ENCODE data around the gene TACC3.

The TACC3 gene

DNA sequence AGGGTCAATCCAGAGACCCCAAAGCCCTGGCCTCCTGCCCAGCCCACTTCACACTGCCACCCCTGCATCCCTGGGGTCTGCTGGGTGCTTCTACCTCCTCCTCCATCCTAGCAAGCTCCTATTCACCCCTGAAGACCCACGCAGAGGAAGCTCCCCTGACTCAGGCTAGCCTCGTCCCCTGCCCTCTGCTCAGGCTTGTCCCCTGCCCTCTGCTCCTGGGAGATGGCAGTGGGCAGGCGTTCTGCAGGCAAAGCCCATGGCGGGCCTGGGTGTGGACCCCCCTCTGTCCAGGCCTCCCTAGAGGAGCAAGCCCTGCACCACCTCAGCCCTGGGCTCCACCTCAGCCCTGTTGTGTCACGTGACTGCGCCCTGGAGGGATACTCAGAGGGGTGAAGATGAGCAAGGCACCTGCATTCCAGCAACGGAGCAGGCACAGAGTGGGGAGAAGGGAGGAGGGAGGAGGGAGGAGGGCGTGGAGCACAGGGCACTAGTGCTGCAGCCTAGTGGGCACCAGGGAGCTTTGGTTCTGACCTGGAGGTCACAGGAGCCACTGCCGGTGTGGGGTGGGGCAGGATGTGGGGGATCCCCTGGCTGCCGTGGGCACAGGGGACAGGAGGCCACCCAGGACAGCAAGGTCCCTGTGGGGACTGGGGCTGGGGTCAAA lies 44.2 kb downstream of the TACC3 start:
- TF ChIP-seq, protein P1, sequence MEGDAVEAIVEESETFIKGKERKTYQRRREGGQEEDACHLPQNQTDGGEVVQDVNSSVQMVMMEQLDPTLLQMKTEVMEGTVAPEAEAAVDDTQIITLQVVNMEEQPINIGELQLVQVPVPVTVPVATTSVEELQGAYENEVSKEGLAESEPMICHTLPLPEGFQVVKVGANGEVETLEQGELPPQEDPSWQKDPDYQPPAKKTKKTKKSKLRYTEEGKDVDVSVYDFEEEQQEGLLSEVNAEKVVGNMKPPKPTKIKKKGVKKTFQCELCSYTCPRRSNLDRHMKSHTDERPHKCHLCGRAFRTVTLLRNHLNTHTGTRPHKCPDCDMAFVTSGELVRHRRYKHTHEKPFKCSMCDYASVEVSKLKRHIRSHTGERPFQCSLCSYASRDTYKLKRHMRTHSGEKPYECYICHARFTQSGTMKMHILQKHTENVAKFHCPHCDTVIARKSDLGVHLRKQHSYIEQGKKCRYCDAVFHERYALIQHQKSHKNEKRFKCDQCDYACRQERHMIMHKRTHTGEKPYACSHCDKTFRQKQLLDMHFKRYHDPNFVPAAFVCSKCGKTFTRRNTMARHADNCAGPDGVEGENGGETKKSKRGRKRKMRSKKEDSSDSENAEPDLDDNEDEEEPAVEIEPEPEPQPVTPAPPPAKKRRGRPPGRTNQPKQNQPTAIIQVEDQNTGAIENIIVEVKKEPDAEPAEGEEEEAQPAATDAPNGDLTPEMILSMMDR (IDR thresholded peaks at IDR 0.05; ENCODE audit: low read length, missing control alignments): no peak
- no peak overlapping the region for H3K4me3 ChIP-seq (replicated peaks; ENCODE audit: low read depth, low read length)
- DNase-seq (ENCODE audit: low read depth): no peak

DNA sequence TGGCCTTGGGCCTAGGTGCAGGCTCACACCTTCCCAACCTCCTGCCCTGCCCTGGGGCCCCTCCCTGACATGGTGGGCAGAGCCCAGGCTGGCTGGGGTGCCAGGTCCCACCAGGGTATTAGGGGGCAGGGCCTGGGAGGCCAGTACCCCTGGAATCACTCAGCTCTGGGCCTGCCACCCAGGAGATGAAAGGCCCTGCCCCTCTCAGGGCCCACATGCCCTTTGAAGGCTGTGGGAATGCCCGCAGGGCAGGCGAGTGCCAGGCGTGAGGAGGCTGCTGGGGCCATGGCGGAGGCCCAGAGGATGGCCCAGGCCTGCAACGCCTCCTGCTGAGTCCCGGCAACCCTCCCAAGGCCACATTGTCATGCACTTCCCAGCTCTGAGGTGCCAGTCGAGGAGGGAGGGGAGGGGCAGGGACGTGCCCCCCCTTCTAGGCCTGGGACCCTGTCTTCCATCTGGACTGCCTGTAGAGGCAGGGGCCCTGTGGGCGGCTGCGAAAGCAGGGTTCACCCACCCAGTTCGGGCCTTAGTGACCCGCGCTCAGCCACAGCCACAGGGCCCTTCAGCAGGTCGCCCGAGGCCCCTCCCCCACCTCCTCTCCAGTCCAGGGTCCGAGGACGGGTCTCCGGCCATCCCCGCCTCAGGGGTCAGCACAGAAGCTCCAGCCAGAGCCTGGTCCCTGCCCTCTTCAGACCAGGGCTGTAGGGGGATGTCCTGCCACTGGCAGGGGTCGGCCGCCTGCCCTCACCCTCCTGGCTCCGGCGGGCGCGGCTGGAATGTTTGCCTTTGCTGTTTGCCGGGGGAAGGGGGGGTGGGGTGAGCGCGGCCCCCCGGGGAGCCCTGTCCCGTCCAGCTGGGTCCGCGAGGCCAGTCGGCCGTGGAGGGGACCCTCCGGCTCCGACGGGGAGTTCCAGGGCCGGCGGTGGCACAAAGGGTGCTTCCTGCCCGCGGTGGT lies 45.1 kb downstream of the TACC3 start:
- no peak overlapping the region for H3K4me3 ChIP-seq (replicated peaks; ENCODE audit: low read depth, low read length)
- TF ChIP-seq, protein P1 (IDR thresholded peaks at IDR 0.05; ENCODE audit: low read length, missing control alignments): no peak
- DNase-seq (ENCODE audit: low read depth): no peak

DNA sequence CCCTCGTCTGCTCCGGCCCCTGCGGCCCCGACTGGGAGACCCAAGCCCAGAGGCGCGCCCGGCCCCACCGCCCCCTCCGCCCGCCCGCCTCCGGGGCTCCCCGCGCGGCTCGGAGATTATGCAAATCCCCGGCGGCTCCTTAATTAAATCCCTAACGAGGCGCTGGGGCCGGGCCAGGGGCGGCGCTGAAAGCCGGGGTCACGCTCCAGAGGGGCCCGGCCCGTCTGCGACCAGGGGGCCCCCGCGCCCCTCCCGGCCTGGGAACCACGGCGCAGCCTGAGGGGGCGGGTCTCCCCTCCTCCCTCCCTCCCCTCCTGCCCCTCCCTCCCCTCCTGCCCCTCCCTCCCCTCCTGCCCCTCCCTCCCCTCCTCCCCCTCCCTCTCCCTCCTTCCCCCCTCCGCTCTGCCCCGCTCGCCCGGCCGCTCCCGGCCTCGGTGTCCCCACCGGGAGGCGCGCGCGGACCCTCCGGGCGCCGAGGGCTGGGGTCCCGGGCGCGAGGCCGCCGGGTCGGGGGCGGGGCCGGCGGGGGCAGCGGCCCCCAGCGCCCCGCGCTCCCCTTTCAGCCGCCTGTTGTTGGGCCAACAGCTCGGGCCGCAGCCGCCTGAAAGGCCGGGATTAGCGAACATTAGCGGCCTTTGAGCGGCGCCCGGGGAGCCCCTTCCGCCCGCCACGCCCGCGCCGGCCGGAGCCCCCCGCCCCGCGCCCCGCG lies 45.9 kb downstream of the TACC3 start:
- DNase-seq (ENCODE audit: low read depth): peak; percentile 15
- peak overlapping the region; percentile 29 for H3K4me3 ChIP-seq (replicated peaks; ENCODE audit: low read depth, low read length)
- TF ChIP-seq, protein P1 (IDR thresholded peaks at IDR 0.05; ENCODE audit: low read length, missing control alignments): no peak

DNA sequence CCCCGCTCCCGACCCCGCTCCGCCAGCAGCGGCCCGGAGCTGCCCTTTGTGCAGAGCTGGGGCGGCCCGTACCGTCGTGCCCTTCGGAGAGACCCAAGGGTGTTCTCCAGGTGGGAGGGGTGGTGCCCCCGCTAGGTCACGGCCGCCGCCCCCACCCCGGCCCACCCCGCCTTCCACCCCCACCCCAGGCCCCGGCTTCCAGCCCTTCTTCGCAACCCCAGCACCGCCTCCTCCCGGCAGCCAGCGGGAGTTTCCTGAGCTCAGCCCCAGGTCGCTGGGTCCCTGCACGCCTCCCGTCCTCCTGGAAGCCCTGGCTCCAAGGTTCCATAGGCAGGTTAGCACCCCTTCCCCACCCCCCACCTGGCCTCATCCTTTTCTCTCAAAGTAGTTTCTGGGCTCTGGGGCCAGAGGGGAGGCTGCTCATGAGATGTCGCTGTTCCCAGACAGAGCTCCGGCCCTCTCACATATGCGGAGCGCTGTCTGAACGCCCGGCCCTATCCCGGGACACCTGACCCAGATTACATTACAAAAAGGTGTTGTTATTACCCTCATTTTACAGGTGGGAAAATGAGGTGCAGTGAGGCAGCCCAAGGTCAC lies 46.5 kb downstream of the TACC3 start:
- peak overlapping the region; percentile 29 for H3K4me3 ChIP-seq (replicated peaks; ENCODE audit: low read depth, low read length)
- TF ChIP-seq, protein P1 (IDR thresholded peaks at IDR 0.05; ENCODE audit: low read length, missing control alignments): peak; percentile 28
- DNase-seq (ENCODE audit: low read depth): peak; percentile 38

DNA sequence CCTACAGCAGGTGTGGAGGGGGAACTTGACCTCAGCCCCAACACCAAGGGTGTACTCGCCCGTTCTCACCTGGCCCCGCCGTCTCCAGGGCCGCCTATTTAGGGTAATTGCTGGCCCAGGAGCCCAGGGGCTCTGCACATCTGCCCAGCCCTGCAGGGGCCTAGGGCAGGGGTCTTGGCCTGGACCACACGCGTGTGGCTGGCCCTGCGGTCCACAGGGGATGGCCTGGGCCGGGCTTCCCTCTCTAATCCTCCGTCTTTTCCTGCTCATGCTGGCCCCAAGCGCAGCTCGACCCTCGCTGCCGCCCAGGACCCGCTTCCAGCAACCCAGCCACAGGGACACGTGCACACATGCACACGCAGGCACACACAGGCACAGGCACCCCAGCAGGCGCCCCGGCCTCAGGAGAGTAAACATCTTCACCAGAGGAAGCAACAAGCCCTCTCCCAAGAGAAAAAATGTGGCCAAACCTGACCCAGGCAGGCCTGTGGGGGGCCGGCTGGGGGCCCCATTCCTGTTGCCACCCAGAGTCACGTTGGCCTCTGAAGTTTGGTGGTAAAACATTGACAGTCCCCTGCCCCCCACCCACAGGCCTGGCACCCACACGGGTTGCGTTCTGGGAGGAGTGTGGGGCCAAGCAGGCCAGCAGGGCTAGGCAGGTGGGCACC lies 47.2 kb downstream of the TACC3 start:
- TF ChIP-seq, protein P1 (IDR thresholded peaks at IDR 0.05; ENCODE audit: low read length, missing control alignments): no peak
- no peak for DNase-seq (ENCODE audit: low read depth)
- H3K4me3 ChIP-seq (replicated peaks; ENCODE audit: low read depth, low read length): no peak overlapping the region

DNA sequence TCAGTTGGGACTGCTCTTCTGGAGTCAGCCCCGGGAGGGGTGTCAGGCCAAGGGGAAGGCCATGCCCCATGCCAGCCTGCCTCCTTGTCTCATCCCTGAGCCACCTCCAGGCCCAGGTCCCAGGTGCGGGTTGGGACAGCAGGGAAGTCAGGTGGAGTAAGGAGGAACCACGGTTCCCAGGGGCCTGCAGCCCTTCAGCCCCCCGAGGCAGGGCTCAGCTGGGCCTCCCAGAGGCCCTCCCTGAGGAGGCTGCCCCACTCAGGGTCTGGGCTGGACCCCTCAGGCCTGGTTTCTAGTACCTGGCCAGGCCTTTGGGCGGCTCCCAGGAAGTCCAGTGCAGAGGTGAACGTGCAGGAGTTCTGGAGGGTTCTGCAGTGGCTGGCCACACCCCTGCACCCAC lies 48.4 kb downstream of the TACC3 start:
- no peak for DNase-seq (ENCODE audit: low read depth)
- H3K4me3 ChIP-seq (replicated peaks; ENCODE audit: low read depth, low read length): no peak overlapping the region
- TF ChIP-seq, protein P1 (IDR thresholded peaks at IDR 0.05; ENCODE audit: low read length, missing control alignments): no peak
